Right lobe of liver (tissue), 6 donors: ENCODE measurements around the gene ELOVL6. TPM values are rescaled to one million over a fixed set of nuclear protein-coding genes. Genes with fewer than 3 reads are reported as not detected.

ENCODE experiments used
- ATAC-seq, 4 donors: fragments of 200-7000 bp; cut with Tn5 transposase; one replicate each; pipeline ENCODE4 v1.9.1; 2020; ENCODE audit warnings: mild to moderate bottlenecking in 4 of 4, moderate library complexity in 4 of 4
- DNase-seq, 3 donors: peaks; one replicate each; pipeline ENCODE4 v3.0.0-alpha.2; 2020
- H3K27ac ChIP-seq, 3 donors: fragments of 200-600 bp; one replicate each; pipeline ENCODE4 v1.8.0; 2022
- H3K27me3 ChIP-seq, 2 donors: fragments of 200-600 bp; one replicate each; pipeline ENCODE4 v1.8.0; 2022
- H3K36me3 ChIP-seq, 4 donors: fragments of 200-600 bp; sonication (generic) in 1 of 4; one replicate each; pipeline versions ENCODE4 v1.5.1 to v1.8.0; 2017 to 2022; ENCODE audit warnings: control low read depth in 1 of 4
- H3K4me1 ChIP-seq, 4 donors: fragments of 200-600 bp; sonication (generic) in 1 of 4; one replicate each; pipeline versions ENCODE4 v1.5.1 to v1.8.0; 2017 to 2022; ENCODE audit warnings: control low read depth in 1 of 4
- H3K4me3 ChIP-seq, 3 donors: fragments of 200-600 bp; one replicate each; pipeline ENCODE4 v1.8.0; 2022
- H3K9me3 ChIP-seq, 4 donors: fragments of 200-600 bp; sonication (generic) in 1 of 4; one replicate each; pipeline versions ENCODE4 v1.5.1 to v1.8.0; 2017 to 2022; ENCODE audit warnings: control low read depth in 1 of 4
- CTCF ChIP-seq, 4 donors: fragments of 200-600 bp in 3 of 4; fragments of 450-650 bp in 1 of 4; IDR thresholded peaks; one replicate each; pipeline versions ENCODE4 v1.5.1 to v1.8.0; 2016 to 2022; ENCODE audit warnings: antibody characterized with exemption in 4 of 4, mild to moderate bottlenecking in 2 of 4
- POLR2A ChIP-seq: fragments of 450-650 bp; IDR thresholded peaks from one replicate; pipeline ENCODE4 v1.6.1; 2017; ENCODE audit warnings: antibody characterized with exemption, mild to moderate bottlenecking
- WGBS: methylation state at CpG from one replicate; pipeline ENCODE4 v1.1.6; 2018; ENCODE audit warnings: low coverage, low lambda C conversion rate; ENCODE audit not compliant: insufficient coverage; ENCODE audit errors: missing lambda C conversion rate; 5-methylcytosine and 5-hydroxymethylcytosine counted together
- intact Hi-C, 2 donors: fragments of 100-400 bp; cut with DNase I; formaldehyde crosslinking; loops; one replicate each; pipeline versions ENCODE4 v1.11.2 to v1.14.1; 2022
- total RNA-seq, 6 experiments: library from RNA; depleted of rRNA in 2 of 6; stranded (reverse); fragments of >200 nt in 2 of 6; fragmentation: NEBNext Ultra II Directional in 3 of 6; extraction: Animal tissue kit (Norgen Biotek cat#: 25700) in 3 of 6; gene quantifications; one replicate each; pipeline versions ENCODE4 v1.1.0 to v1.2.4, GENCODE V29; 2016 to 2023
- donor health status: DM: no; HTN: yes; CAD: no.
- donor health status: DM: no; HTN: no; CAD: no.
- donor health status: DM: no; HTN: no; CAD: no.
- donor health status: DM: no; HTN: yes; CAD: no.
- donor health status: DM: no; HTN: yes; CAD: no.

Gene ELOVL6
- total RNA-seq, 6 experiments from 2014 or later: 21.5 to 94.8 (median 31.2) TPM

- ATAC-seq: no peak
- peaks cover 0 to 14% (median 4%) of the 10 kb centered on the region in 4 donors for H3K4me1 ChIP-seq
- no peak overlapping the region for H3K27ac ChIP-seq
- TF ChIP-seq POLR2A (no peak), CTCF (IDR thresholded peaks at IDR 0.05) (no peak)
- DNase-seq: no peak
- 70% methylated on average over 3 of the region's 3 CpGs for WGBS
- H3K27me3 ChIP-seq: no peaks in the 10 kb centered on the region
- intact Hi-C loops: no loop called here
- H3K4me3 ChIP-seq: no peak overlapping the region
- H3K9me3 ChIP-seq: no peaks in the 10 kb centered on the region
- H3K36me3 ChIP-seq: no peaks in the 10 kb centered on the region
These were observed 68.9 kb downstream of the ELOVL6 start for GRCh38 chr4:110129544-110129943.

GRCh38 chr4:110128472-110128919 lies 69.9 kb downstream of the ELOVL6 start:
- intact Hi-C loops: no loop called here
- peaks cover 0 to 6% (median 2%) of the 10 kb centered on the region in 4 donors for H3K4me1 ChIP-seq
- H3K36me3 ChIP-seq: no peaks in the 10 kb centered on the region
- H3K4me3 ChIP-seq: no peak overlapping the region
- H3K27ac ChIP-seq: no peak overlapping the region
- H3K27me3 ChIP-seq: no peaks in the 10 kb centered on the region
- ATAC-seq (no peak), DNase-seq (no peak)
- 79% methylated on average over 3 of the region's 6 CpGs for WGBS
- no peaks in the 10 kb centered on the region for H3K9me3 ChIP-seq
- TF ChIP-seq POLR2A (no peak), CTCF (IDR thresholded peaks at IDR 0.05) (no peak)

GRCh38 chr4:110128029-110128428 lies 70.4 kb downstream of the ELOVL6 start:
- H3K4me3 ChIP-seq: no peak overlapping the region
- H3K27me3 ChIP-seq: no peaks in the 10 kb centered on the region
- 72% methylated on average over 4 of the region's 4 CpGs for WGBS
- intact Hi-C loops: no loop called here
- no peaks in the 10 kb centered on the region for H3K9me3 ChIP-seq
- no peaks in the 10 kb centered on the region for H3K36me3 ChIP-seq
- peaks cover 0 to under 1% (median 0%) of the 10 kb centered on the region in 4 donors for H3K4me1 ChIP-seq
- no peak for DNase-seq
- H3K27ac ChIP-seq: no peak overlapping the region
- no peak for ATAC-seq
- TF ChIP-seq POLR2A (no peak), CTCF (IDR thresholded peaks at IDR 0.05) (no peak)

- Histone ChIP-seq H3K36me3 (no peaks in the 10 kb centered on the region), H3K4me1 (no peaks in the 10 kb centered on the region), H3K9me3 (no peaks in the 10 kb centered on the region), H3K4me3 (no peak overlapping the region), H3K27ac (no peak overlapping the region), H3K27me3 (no peaks in the 10 kb centered on the region)
- TF ChIP-seq POLR2A (no peak), CTCF (IDR thresholded peaks at IDR 0.05) (no peak)
- DNase-seq: no peak
- intact Hi-C loops: no loop called here
- no peak for ATAC-seq
These were observed 73.7 kb downstream of the ELOVL6 start for GRCh38 chr4:110124711-110125110.

- intact Hi-C loops: no loop called here
- H3K4me3 ChIP-seq: no peak overlapping the region
- no peak for TF ChIP-seq POLR2A
- no peak for TF ChIP-seq CTCF (IDR thresholded peaks at IDR 0.05)
- H3K36me3 ChIP-seq: no peaks in the 10 kb centered on the region
- no peaks in the 10 kb centered on the region for H3K9me3 ChIP-seq
- H3K27ac ChIP-seq: no peak overlapping the region
- no peaks in the 10 kb centered on the region for H3K27me3 ChIP-seq
- ATAC-seq: no peak
- no peaks in the 10 kb centered on the region for H3K4me1 ChIP-seq
- no peak for DNase-seq
These were observed 76.2 kb downstream of the ELOVL6 start for GRCh38 chr4:110122201-110122600.
